Gastrocnemius medialis (tissue), 4 donors: ENCODE results near the gene LARGE1.

ENCODE experiments used
- POLR2A ChIP-seq, 2 donors: fragments of 450-650 bp; IDR thresholded peaks; one replicate each; pipeline ENCODE4 v1.6.1; 2017; ENCODE audit warnings: antibody characterized with exemption in 2 of 2, mild to moderate bottlenecking in 2 of 2, moderate library complexity in 2 of 2
- TF ChIP-seq, protein P1 (sequence below), 5 experiments: fragments of 450-650 bp in 3 of 5; fragments of 200-600 bp in 2 of 5; sonication (generic) in 2 of 5; IDR thresholded peaks in 4 of 5; conservative IDR thresholded peaks in 1 of 5; 1 replicate in 4 of 5; 2 replicates in 1 of 5; pipeline ENCODE4 v1.5.1; 2016 to 2019; ENCODE audit warnings: antibody characterized with exemption in 5 of 5, mild to moderate bottlenecking in 3 of 5, moderate library complexity in 3 of 5

DNA sequence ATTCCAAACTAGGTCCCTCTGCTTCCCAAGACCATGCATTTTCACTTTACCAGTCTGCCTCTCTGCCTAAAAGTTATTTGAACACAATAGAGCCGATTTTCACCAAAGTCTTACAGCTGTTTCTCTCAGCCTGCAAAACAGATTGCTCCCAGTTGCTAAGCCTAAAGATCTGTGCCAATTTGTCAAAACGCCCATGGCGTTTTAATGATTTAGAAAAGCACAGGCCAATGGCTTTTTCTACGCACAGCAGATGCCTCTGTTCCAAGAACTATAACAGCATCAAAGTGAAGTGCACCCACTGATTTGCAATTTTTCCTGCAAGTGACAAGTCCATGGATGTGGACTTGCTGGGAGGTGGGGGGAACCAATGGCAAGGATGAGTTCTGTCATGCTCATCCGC is 688.2 kb downstream of the LARGE1 start:
- TF ChIP-seq, protein P1, sequence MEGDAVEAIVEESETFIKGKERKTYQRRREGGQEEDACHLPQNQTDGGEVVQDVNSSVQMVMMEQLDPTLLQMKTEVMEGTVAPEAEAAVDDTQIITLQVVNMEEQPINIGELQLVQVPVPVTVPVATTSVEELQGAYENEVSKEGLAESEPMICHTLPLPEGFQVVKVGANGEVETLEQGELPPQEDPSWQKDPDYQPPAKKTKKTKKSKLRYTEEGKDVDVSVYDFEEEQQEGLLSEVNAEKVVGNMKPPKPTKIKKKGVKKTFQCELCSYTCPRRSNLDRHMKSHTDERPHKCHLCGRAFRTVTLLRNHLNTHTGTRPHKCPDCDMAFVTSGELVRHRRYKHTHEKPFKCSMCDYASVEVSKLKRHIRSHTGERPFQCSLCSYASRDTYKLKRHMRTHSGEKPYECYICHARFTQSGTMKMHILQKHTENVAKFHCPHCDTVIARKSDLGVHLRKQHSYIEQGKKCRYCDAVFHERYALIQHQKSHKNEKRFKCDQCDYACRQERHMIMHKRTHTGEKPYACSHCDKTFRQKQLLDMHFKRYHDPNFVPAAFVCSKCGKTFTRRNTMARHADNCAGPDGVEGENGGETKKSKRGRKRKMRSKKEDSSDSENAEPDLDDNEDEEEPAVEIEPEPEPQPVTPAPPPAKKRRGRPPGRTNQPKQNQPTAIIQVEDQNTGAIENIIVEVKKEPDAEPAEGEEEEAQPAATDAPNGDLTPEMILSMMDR (IDR thresholded peaks at IDR 0.05 in 4 of 5, conservative IDR thresholded peaks at IDR 0.05 in 1 of 5): no peak
- TF ChIP-seq POLR2A (IDR thresholded peaks at IDR 0.05): no peak
